Activated CD4-positive, CD25-positive, alpha-beta regulatory T cell (primary cell): ENCODE results near the gene HS6ST2.

ENCODE experiments used
- DNase-seq, 4 experiments: peaks; one replicate each; lab custom pipeline; 2025; lab: John Stamatoyannopoulos, UW

The HS6ST2 gene

DNA sequence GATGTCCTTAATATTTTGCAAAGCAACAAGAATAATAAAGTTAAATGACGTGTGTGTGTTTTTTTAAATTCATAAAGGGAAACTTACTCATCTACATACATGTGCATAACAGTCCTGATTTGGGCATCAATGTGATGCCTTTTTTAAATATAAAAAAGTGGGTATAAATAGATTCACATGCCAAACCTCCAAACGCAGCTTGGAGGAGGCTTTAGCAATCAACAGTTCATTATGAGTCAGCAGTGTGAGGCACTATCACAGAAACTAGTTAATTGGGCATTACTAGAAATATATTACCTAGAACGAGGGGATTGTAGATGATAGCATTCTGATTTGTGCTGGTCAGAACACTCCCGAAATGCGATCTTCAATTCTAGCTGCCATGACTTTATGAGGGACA, 115.1 kb downstream of the HS6ST2 start:
- no peak for DNase-seq

GRCh38 chrX:132842460-132843238, 115.8 kb downstream of the HS6ST2 start:
- no peak for DNase-seq

GRCh38 chrX:132837967-132838366, 120.5 kb downstream of the HS6ST2 start:
- no peak for DNase-seq

GRCh38 chrX:132837126-132837525, 121.3 kb downstream of the HS6ST2 start:
- DNase-seq = no peak

DNA sequence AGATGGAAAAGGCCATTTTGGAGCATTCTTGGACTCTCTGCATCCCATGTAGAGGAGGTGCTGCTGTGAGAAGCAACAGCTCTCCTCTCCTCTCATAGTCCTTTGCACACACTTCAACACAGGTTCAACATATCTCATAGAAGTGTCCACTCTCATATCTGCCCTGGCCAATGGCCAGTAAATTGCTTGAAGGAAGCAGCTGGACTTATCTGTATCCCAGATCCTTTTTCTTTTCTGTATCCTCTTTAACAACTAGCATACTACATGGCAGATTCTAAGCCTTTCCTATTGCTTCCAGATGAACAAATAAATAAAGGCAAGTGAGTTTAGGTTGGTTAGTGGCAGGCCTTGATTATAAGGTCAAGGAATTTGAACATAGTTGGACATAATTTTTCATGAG, 122.0 kb downstream of the HS6ST2 start:
- no peak for DNase-seq

GRCh38 chrX:132834741-132835140, 123.7 kb downstream of the HS6ST2 start:
- DNase-seq = no peak

DNA sequence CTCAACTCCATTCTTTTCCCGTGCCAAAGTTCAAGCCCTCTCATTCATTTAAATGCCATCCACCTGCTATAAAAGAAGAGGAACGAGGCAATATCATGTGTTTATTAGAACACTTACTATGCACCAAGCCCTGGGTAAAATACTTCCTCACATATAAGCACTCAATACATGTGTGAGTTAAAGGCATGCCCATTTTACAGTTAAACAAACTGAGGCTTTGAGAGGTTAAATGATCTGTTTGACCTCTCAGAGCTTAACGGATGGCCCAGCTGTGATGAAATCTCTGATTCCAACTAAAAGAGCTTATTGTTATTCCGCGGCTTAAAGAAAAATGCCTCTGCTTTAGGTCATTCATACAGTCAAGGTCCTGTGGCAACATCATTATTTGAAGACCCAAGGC, 124.3 kb downstream of the HS6ST2 start:
- no peak for DNase-seq

GRCh38 chrX:132833373-132833772, 125.1 kb downstream of the HS6ST2 start:
- no peak for DNase-seq

- DNase-seq = no peak
Observed at GRCh38 chrX:132831336-132831973, 127.0 kb downstream of the HS6ST2 start.

- no peak for DNase-seq
Observed at GRCh38 chrX:132822634-132823012, 135.8 kb downstream of the HS6ST2 start.

DNA sequence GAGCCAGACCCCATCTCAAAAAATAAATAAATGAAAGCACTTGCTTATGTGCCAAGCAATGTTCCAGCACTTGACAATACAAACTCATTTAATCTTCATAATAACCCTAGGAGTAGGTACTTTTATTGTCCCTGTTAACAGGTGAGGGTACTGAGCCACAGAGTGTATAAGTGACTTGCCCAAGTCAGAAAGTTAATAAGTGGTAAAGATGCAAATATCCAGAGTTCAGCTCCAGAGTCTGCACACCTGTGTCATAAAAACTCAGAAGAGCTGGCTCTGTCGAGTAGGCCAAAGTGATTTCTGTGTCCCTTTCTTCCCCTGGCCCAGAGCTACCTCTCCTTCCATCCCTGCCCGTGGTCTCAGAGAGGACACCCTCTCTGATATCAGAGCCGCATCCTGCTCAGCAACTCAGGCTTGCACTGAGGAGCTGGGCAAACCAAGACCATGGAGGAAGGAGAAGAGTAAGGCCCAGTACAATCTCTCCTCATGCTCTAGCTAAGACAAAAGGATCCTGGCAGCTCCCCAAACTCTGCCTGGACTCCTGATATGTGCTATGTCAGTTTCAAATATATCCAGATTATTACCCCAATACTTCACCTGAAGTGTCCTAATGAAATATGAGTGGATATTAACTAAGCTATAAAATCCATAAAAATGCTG, 136.3 kb downstream of the HS6ST2 start:
- no peak for DNase-seq

DNA sequence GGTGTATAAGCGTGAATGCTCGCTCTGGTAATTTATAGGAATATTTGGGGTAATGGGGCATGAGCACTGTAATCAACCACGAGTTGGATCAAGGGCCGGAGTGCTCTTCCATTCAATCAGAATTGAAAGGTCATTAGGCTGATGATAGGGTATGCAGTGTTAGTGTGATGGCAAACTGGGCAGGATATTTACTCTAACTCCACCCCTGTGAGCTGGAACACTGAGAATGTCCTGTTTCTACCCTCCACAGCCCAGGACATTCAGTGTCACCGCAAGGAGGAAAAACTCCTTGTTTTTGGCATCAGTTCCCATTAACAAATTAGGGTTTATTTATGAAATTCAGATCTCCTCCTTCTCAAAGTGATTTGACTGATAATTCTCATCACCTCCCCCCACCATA, 137.8 kb downstream of the HS6ST2 start:
- no peak for DNase-seq

DNA sequence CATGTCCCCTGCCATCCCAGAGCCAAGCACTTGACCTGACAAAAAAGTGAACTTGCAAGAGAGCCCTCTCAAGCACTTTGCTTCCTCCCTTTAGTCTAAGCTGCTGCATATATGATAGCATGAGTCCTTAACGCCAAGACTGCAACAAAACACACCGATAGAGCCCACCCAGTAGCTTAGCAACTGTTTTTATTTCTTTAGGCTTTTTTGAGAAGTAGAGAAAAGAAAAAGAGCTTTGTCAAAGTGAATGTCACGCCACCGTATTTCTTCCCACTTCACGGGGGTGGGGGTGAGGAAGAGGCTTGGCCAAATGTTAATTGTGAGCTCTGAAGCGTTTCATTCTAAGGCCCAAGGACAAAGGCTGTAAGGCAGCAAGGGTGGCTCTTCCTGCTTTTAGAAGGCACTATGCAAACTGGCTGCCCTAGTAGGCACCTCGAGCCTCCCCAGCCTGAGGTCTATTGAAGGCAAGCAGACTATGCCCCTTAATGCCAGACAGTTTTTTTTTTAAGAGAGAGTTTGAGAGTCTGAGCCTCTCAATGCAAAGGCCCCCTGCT, 138.6 kb downstream of the HS6ST2 start:
- DNase-seq = no peak

DNA sequence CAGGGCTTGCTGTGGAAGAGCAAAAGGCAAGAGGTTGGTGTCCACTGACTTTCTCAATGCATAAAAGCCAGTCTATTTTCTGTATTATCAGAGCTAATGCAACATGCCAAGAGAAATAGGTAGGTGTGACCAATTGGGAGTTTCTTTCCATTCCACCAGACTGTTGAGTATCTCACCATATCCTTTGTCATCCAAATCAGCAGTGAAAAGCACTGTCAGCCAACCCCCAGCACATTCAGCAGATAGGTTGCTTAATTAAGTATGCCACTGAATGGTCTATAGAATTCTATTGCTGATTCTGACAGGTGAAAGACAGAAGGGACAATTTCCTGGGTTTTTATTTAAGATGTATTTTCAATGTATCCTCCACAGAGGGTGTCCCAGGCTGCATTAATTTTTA, 139.8 kb downstream of the HS6ST2 start:
- DNase-seq = no peak

GRCh38 chrX:132815643-132816042, 142.8 kb downstream of the HS6ST2 start:
- DNase-seq = no peak

- no peak for DNase-seq
Observed at GRCh38 chrX:132810964-132811712, 147.3 kb downstream of the HS6ST2 start.

DNA sequence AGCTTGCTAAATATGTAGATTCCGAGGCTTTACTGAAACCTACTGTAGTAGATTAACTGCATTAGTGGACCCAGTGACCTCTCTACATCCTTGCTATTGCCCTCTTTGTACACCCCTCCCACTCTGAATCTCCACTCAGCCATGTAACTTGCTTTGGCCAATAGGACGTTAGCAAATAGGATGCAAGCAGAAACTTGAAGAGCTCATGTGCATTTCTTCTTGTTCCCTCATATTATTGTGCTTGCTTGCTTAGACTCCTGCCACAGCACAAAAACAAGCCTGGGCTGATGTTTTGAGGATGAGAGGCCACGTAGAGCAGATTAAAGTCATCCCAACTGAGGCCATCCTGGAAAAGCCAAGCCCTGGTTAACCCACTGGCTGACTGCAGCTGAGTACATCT, 147.9 kb downstream of the HS6ST2 start:
- DNase-seq = no peak

DNA sequence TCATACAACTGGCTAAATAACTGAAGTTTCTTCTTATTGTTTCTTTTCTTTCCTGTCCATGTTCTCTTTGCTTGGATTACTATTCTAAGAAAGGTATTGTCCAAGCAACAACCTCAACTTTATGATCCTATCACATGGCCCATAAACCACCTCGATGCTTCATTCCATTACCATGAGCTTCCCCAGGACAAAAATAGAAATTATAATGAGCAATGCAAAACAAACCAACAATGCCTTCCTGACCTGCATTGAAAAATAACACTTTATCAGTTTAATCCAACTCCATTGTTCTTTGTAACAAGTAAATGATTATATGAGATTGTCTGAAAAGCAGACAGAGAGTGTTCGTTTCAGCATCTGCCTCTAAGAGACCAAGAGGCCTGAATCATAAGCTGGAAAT, 148.8 kb downstream of the HS6ST2 start:
- DNase-seq = no peak

DNA sequence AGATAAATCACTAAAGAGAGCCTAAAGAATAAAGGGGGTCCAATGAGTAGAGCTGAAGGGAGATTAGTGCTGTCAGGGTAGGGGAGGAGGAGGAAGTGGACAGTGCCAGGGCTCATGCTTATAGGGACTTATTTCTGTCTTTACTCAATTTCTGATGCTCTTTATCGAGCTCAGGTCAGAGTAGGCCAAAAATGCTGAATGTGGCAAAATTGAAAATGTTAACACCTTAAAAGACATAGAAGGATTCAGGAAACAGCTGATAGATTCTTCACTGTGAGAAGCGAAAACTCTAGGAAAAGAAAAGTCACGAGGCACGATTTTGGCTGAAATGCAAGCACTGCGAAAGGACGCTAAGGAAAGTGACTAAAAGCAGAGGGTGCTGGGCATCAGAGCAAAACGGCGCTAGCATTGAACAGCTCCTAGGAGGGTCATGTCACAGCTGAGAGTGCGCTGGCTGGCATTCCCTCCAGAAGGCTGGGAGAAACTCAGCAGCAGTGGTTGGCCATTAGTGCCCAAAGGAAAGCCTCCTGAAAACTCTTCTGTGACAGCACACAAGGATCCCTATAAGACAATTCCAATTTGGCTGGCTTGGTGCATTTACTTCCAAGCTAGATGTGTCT, 150.9 kb downstream of the HS6ST2 start:
- DNase-seq = no peak

GRCh38 chrX:132802033-132802432, 156.4 kb downstream of the HS6ST2 start:
- no peak for DNase-seq

GRCh38 chrX:132795181-132795580, 163.2 kb downstream of the HS6ST2 start:
- DNase-seq = no peak

DNA sequence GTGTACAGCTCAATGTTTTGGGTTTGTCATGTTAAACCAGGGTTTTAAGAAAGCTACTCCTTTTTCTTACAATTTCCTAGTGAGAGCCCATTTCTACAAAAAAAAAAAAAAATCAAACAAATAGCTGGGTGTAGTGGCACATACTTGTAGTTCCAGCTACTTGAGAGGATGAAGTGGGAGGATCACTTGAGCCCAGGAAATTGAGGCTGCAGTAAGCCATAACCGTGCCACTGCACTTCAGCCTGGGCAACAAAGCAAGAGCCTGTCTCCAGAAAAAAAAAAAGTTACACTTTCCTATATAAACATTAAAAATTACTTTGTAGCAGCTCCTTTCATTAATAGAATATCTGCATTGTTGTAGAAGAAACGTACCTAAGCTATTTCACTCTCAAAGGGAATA, 166.7 kb downstream of the HS6ST2 start:
- no peak for DNase-seq
